A549 (cell line): Measurements from ENCODE around the gene ARHGAP26.

Experiments used
- PBX3 ChIP-seq: IDR thresholded peaks from 2 replicates; pipeline ENCODE4 v1.6.1; 2012
- POLR2A ChIP-seq: IDR thresholded peaks from 2 replicates; pipeline ENCODE4 v1.6.1; 2012; ENCODE audit warnings: mild to moderate bottlenecking, low read length
- TP53 ChIP-seq: fragments of 250-450 bp; sonication (Bioruptor Pico); IDR thresholded peaks from 2 replicates; pipeline ENCODE4 v1.5.0; 2021; ENCODE audit warnings: mild to moderate bottlenecking, moderate library complexity
- TF ChIP-seq, protein P1 (sequence below): fragments of >200 bp; sonication (Bioruptor Twin); formaldehyde crosslinking; IDR thresholded peaks from 3 replicates; pipeline ENCODE4 v1.5.1; 2016
- TF ChIP-seq, protein P2 (sequence below): IDR thresholded peaks from 2 replicates; pipeline ENCODE4 v1.6.1; 2012

- no peak for TF ChIP-seq TP53 (CRISPR knock-in tag)
- TF ChIP-seq, protein P1, sequence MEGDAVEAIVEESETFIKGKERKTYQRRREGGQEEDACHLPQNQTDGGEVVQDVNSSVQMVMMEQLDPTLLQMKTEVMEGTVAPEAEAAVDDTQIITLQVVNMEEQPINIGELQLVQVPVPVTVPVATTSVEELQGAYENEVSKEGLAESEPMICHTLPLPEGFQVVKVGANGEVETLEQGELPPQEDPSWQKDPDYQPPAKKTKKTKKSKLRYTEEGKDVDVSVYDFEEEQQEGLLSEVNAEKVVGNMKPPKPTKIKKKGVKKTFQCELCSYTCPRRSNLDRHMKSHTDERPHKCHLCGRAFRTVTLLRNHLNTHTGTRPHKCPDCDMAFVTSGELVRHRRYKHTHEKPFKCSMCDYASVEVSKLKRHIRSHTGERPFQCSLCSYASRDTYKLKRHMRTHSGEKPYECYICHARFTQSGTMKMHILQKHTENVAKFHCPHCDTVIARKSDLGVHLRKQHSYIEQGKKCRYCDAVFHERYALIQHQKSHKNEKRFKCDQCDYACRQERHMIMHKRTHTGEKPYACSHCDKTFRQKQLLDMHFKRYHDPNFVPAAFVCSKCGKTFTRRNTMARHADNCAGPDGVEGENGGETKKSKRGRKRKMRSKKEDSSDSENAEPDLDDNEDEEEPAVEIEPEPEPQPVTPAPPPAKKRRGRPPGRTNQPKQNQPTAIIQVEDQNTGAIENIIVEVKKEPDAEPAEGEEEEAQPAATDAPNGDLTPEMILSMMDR = no peak
- TF ChIP-seq PBX3 = no peak
- TF ChIP-seq POLR2A = no peak
- TF ChIP-seq, protein P2, sequence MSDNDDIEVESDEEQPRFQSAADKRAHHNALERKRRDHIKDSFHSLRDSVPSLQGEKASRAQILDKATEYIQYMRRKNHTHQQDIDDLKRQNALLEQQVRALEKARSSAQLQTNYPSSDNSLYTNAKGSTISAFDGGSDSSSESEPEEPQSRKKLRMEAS = no peak
Measured at GRCh38 chr5:142828797-142829535, 58.8 kb downstream of the ARHGAP26 start.
